NCI-H345 treated with DMSO at 0.1 percent for 48 hours (cell line): Measurements from ENCODE around the gene MAP1LC3A.

Experiments used
- DNase-seq: peaks from one replicate; lab custom pipeline; 2025; ENCODE audit not compliant: unreplicated experiment; lab: John Stamatoyannopoulos, UW

The MAP1LC3A gene

GRCh38 chr20:34547844-34548613, 10.5 kb upstream of the MAP1LC3A start:
- DNase-seq, result no peak

GRCh38 chr20:34549291-34549928, 9.1 kb upstream of the MAP1LC3A start:
- no peak for DNase-seq

- no peak for DNase-seq
Measured at GRCh38 chr20:34549929-34550305, 8.6 kb upstream of the MAP1LC3A start.

GRCh38 chr20:34552569-34552968, 5.9 kb upstream of the MAP1LC3A start:
- no peak for DNase-seq

GRCh38 chr20:34553366-34553867, 5.1 kb upstream of the MAP1LC3A start:
- DNase-seq, result no peak

- no peak for DNase-seq
Measured at GRCh38 chr20:34557936-34558319, 590 bp upstream of the MAP1LC3A start.

GRCh38 chr20:34559311-34560140, 1.0 kb downstream of the MAP1LC3A start:
- DNase-seq, result no peak

- DNase-seq, result no peak
Measured at GRCh38 chr20:34560141-34560523, 1.6 kb downstream of the MAP1LC3A start.

- no peak for DNase-seq
Measured at GRCh38 chr20:34560614-34561013, 2.1 kb downstream of the MAP1LC3A start.

- DNase-seq, result no peak
Measured at GRCh38 chr20:34561661-34562060, 3.1 kb downstream of the MAP1LC3A start.

- no peak for DNase-seq
Measured at GRCh38 chr20:34562641-34563040, 4.1 kb downstream of the MAP1LC3A start.

- no peak for DNase-seq
Measured at GRCh38 chr20:34564833-34565232, 6.3 kb downstream of the MAP1LC3A start.

- DNase-seq, result no peak
Measured at GRCh38 chr20:34566978-34567891, 8.7 kb downstream of the MAP1LC3A start.

- DNase-seq, result no peak
Measured at GRCh38 chr20:34567892-34568865, 9.7 kb downstream of the MAP1LC3A start.

GRCh38 chr20:34569598-34569997, 11.1 kb downstream of the MAP1LC3A start:
- DNase-seq, result no peak

GRCh38 chr20:34570859-34571306, 12.4 kb downstream of the MAP1LC3A start:
- no peak for DNase-seq

GRCh38 chr20:34571753-34572152, 13.2 kb downstream of the MAP1LC3A start:
- no peak for DNase-seq

GRCh38 chr20:34573541-34574300, 15.2 kb downstream of the MAP1LC3A start:
- no peak for DNase-seq

GRCh38 chr20:34574426-34574825, 15.9 kb downstream of the MAP1LC3A start:
- no peak for DNase-seq
